Endothelial cell of umbilical vein (primary cell): ENCODE results near the gene TBX4. TPM values are rescaled to one million over a fixed set of nuclear protein-coding genes. Genes with fewer than 3 reads are reported as not detected.

Experiments used
- BruUV-seq: library from RNA; stranded (reverse); fragments of 400-500 nt; replicated peaks from 2 replicates; lab custom pipeline; 2021; lab: Mats Ljungman, UMichigan
- CTCF ChIA-PET: fragments of 300-600, 350-600 bp; sonication (Branson Sonifier 250); formaldehyde crosslinking; loops from one replicate; lab custom pipeline; 2021; ENCODE audit warnings: antibody characterized with exemption, inconsistent platforms; lab: Charles Lee
- POLR2A ChIA-PET: fragments of 300-600, 350-600 bp; sonication (Branson Sonifier 250); formaldehyde crosslinking; loops from one replicate; lab custom pipeline; 2021; ENCODE audit warnings: antibody characterized with exemption, inconsistent platforms; lab: Charles Lee
- DNase-seq: peaks from one replicate; pipeline ENCODE4 v3.0.0-alpha.2; 2011; ENCODE audit warnings: low read depth, low spot score
- FAIRE-seq: peaks from 2 replicates; lab custom pipeline; 2011; peaks lifted over from hg19 to GRCh38; lab: Jason Lieb, UNC
- H2AFZ ChIP-seq: 2 replicates; pipeline ENCODE4 v1.6.0; 2012; ENCODE audit warnings: low read depth, low read length, control low read depth, inconsistent platforms
- H3K27ac ChIP-seq: 2 replicates; pipeline ENCODE4 v1.5.1; 2011; ENCODE audit warnings: low read depth, mild to moderate bottlenecking, control low read depth, low read length, moderate library complexity; ENCODE audit not compliant: insufficient read depth
- H3K27me3 ChIP-seq, 2 experiments: 2 replicates each; pipeline versions ENCODE4 v1.6.0 to v1.6.1; 2011; ENCODE audit warnings: low read length in 2 of 2, mixed read lengths in 1 of 2; ENCODE audit not compliant: control insufficient read depth in 2 of 2, insufficient read depth in 2 of 2
- H3K36me3 ChIP-seq, 2 experiments: 2 replicates in 1 of 2; 3 replicates in 1 of 2; pipeline ENCODE4 v1.5.1; 2011; ENCODE audit warnings: low read length in 2 of 2, mild to moderate bottlenecking in 1 of 2, moderate library complexity in 1 of 2; ENCODE audit not compliant: control insufficient read depth in 2 of 2, insufficient read depth in 2 of 2; ENCODE audit errors: extremely low read depth in 1 of 2
- H3K4me1 ChIP-seq: 3 replicates; pipeline ENCODE4 v1.5.1; 2011; ENCODE audit warnings: mild to moderate bottlenecking, low read length; ENCODE audit not compliant: control insufficient read depth, insufficient read depth; ENCODE audit errors: extremely low read depth
- H3K4me2 ChIP-seq: 2 replicates; pipeline ENCODE4 v1.6.1; 2011; ENCODE audit warnings: low read length, control low read depth, mixed read lengths; ENCODE audit not compliant: insufficient read depth
- H3K4me3 ChIP-seq, 3 experiments: fragments of 200-600 bp in 1 of 3; sonication (generic), shearing (Covaris generic) in 1 of 3; replicated peaks in 1 of 3; 2 replicates each; pipeline ENCODE4 v1.5.1; 2011 to 2016; ENCODE audit warnings: control low read depth in 3 of 3, low read length in 3 of 3, mild to moderate bottlenecking in 2 of 3, inconsistent platforms in 1 of 3, low read depth in 1 of 3, moderate library complexity in 1 of 3; ENCODE audit not compliant: insufficient read depth in 1 of 3
- H3K79me2 ChIP-seq: 2 replicates; pipeline ENCODE4 v1.6.0; 2012; ENCODE audit warnings: low read length, inconsistent platforms; ENCODE audit not compliant: control insufficient read depth, insufficient read depth
- H3K9ac ChIP-seq: replicated peaks from 2 replicates; pipeline ENCODE3; 2011; ENCODE audit warnings: low read length, control low read depth; ENCODE audit not compliant: insufficient read depth; ENCODE audit errors: extremely low read depth
- H3K9me1 ChIP-seq: replicated peaks from 3 replicates; pipeline ENCODE4 v1.6.0; 2011; ENCODE audit warnings: mild to moderate bottlenecking, low read length; ENCODE audit not compliant: control insufficient read depth, insufficient read depth; ENCODE audit errors: extremely low read depth
- H3K9me3 ChIP-seq: replicated peaks from 2 replicates; pipeline ENCODE4 v1.5.1; 2012; ENCODE audit warnings: low read length, inconsistent platforms; ENCODE audit not compliant: control insufficient read depth, insufficient read depth
- H4K20me1 ChIP-seq: replicated peaks from 2 replicates; pipeline ENCODE3; 2011; ENCODE audit warnings: mild to moderate bottlenecking, low read length; ENCODE audit not compliant: control insufficient read depth, insufficient read depth; ENCODE audit errors: extremely low read depth
- CTCF ChIP-seq, 2 donors: IDR thresholded peaks; 1 replicate in 1 of 2; 2 replicates in 1 of 2; pipeline ENCODE4 v1.5.1; 2011; ENCODE audit warnings: low read length in 2 of 2, mild to moderate bottlenecking in 2 of 2, moderate library complexity in 2 of 2, control low read depth in 1 of 2, inconsistent platforms in 1 of 2, low read depth in 1 of 2; ENCODE audit not compliant: insufficient read depth in 1 of 2; ENCODE audit errors: extremely low read depth in 1 of 2
- EZH2 ChIP-seq: IDR thresholded peaks from 2 replicates; pipeline ENCODE4 v1.6.1; 2012; ENCODE audit warnings: borderline replicate concordance, low read depth, mild to moderate bottlenecking, moderate library complexity, low read length, inconsistent platforms; ENCODE audit not compliant: severe bottlenecking
- FOS ChIP-seq: IDR thresholded peaks from 2 replicates; pipeline ENCODE4 v1.6.1; 2011; ENCODE audit warnings: mild to moderate bottlenecking, low read length, moderate library complexity, borderline replicate concordance; ENCODE audit not compliant: insufficient read depth
- GATA2 ChIP-seq: IDR thresholded peaks from 2 replicates; pipeline ENCODE4 v1.7.0; 2011; ENCODE audit warnings: low read depth, mild to moderate bottlenecking, moderate library complexity, mixed read lengths, low read length; ENCODE audit not compliant: insufficient read length, insufficient read depth
- JUN ChIP-seq: IDR thresholded peaks from 2 replicates; pipeline ENCODE4 v1.6.1; 2011; ENCODE audit warnings: borderline replicate concordance, low read depth; ENCODE audit not compliant: insufficient read length, insufficient read depth
- MAX ChIP-seq: IDR thresholded peaks from 2 replicates; pipeline ENCODE4 v1.6.1; 2011; ENCODE audit not compliant: insufficient read depth, insufficient read length
- MYC ChIP-seq: IDR thresholded peaks from one replicate; pipeline ENCODE4 v1.6.1; 2011; ENCODE audit warnings: mild to moderate bottlenecking, low read depth, low read length
- POLR2A ChIP-seq: IDR thresholded peaks from 2 replicates; pipeline ENCODE4 v1.6.1; 2012; ENCODE audit warnings: low read depth, mild to moderate bottlenecking, control low read depth, low read length
- POLR2AphosphoS5 ChIP-seq: IDR thresholded peaks from 2 replicates; pipeline ENCODE4 v1.6.1; 2012; ENCODE audit warnings: low read depth, mild to moderate bottlenecking, control low read depth, low read length, moderate library complexity; ENCODE audit not compliant: insufficient read depth
- dilution Hi-C: fragments of 300-500 bp; cut with MboI; formaldehyde crosslinking; loops from one replicate; pipeline ENCODE4 v1.15.0; 2019; ENCODE audit warnings: low sequenced_read_pairs; ENCODE audit not compliant: extremely low pct_ligation_motif_present
- intact Hi-C: fragments of 100-400 bp; cut with micrococcal nuclease; formaldehyde crosslinking; loops from one replicate; pipeline ENCODE4 v1.10.0; 2022
- polyA plus RNA-seq, 4 experiments: library from polyadenylated mRNA; depleted of rRNA in 3 of 4; stranded (reverse) in 3 of 4; unstranded in 1 of 4; fragments of >200 nt; gene quantifications; 2 replicates each; pipeline versions ENCODE4 v1.2.1 to v1.2.3, GENCODE V29; 2011 to 2012; ENCODE audit warnings: missing spikeins in 1 of 4
- total RNA-seq: library from RNA; stranded (reverse); gene quantifications from 2 replicates; pipeline ENCODE4 v1.2.3, GENCODE V29; 2021

The TBX4 gene
- total and polyA plus RNA-seq, 2 donors (not counting 3 experiments of a cell fraction or from before 2014, with no cell fraction given) = not detected

GRCh38 chr17:61459142-61459809 is 7.1 kb downstream of the TBX4 start:
- ChIA-PET POLR2A (no interaction called here), CTCF (interaction anchor here (1.0 kb wide), 2 partner anchors 30 to 47 kb away, joined by 3 read pairs; no protein-coding TSS in a partner anchor)
- dilution Hi-C loops = no loop called here

GRCh38 chr17:61459939-61460718 is 7.9 kb downstream of the TBX4 start:
- no TSS peak for BruUV-seq
- Histone ChIP-seq H3K27me3 (peaks cover 80 to 81% of the 10 kb centered on the region in 2 experiments), H2AFZ (no peak overlapping the region), H3K27ac (no peak overlapping the region), H3K9me1 (no peaks in the 10 kb centered on the region), H3K4me1 (no peaks in the 10 kb centered on the region), H3K4me2 (no peak overlapping the region), H3K4me3 (no peak overlapping the region), H4K20me1 (no peaks in the 10 kb centered on the region), H3K9ac (no peak overlapping the region), H3K36me3 (no peaks in the 10 kb centered on the region), H3K79me2 (no peaks in the 10 kb centered on the region), H3K9me3 (no peaks in the 10 kb centered on the region)
- FAIRE-seq = no peak
- POLR2A ChIA-PET = no interaction called here
- intact Hi-C loops = no loop called here
- dilution Hi-C loops = no loop called here
- CTCF ChIA-PET = no interaction called here
- no peak for DNase-seq
- TF ChIP-seq JUN (no peak), MYC (no peak), EZH2 (no peak), FOS (no peak), MAX (no peak), POLR2A (no peak), CTCF (IDR thresholded peaks at IDR 0.05; ENCODE audit: extremely low read depth in 1 of 2, insufficient read depth in 1 of 2, low read depth in 1 of 2, low read length in 2 of 2) (no peak), GATA2 (no peak), POLR2AphosphoS5 (no peak)

More at GRCh38 chr17:61459142-61459809, 7.1 kb downstream of the TBX4 start:
- Histone ChIP-seq H3K9me1 (no peaks in the 10 kb centered on the region), H4K20me1 (no peaks in the 10 kb centered on the region), H3K4me1 (no peaks in the 10 kb centered on the region), H3K36me3 (no peaks in the 10 kb centered on the region), H3K4me2 (no peak overlapping the region), H3K79me2 (no peaks in the 10 kb centered on the region), H3K9ac (no peak overlapping the region), H3K27ac (no peak overlapping the region), H3K4me3 (no peak overlapping the region), H2AFZ (no peak overlapping the region), H3K9me3 (no peaks in the 10 kb centered on the region), H3K27me3 (peaks cover 85 to 87% of the 10 kb centered on the region in 2 experiments)
- no TSS peak for BruUV-seq
- intact Hi-C loops = no loop called here
- peak; percentile 12 for TF ChIP-seq EZH2
- TF ChIP-seq JUN = no peak
- FAIRE-seq = no peak
- DNase-seq = no peak
